Hematopoietic multipotent progenitor cell treated with erythropoietin and hydrocortisone succinate and interleukin-3 and kit ligand, for 15 days (in vitro differentiated cells): ENCODE measurements around the gene ADAM23.

Source experiments
- DNase-seq: peaks from one replicate; pipeline ENCODE4 v3.0.0-alpha.2; 2015; ENCODE audit warnings: low spot score

Gene ADAM23

DNA sequence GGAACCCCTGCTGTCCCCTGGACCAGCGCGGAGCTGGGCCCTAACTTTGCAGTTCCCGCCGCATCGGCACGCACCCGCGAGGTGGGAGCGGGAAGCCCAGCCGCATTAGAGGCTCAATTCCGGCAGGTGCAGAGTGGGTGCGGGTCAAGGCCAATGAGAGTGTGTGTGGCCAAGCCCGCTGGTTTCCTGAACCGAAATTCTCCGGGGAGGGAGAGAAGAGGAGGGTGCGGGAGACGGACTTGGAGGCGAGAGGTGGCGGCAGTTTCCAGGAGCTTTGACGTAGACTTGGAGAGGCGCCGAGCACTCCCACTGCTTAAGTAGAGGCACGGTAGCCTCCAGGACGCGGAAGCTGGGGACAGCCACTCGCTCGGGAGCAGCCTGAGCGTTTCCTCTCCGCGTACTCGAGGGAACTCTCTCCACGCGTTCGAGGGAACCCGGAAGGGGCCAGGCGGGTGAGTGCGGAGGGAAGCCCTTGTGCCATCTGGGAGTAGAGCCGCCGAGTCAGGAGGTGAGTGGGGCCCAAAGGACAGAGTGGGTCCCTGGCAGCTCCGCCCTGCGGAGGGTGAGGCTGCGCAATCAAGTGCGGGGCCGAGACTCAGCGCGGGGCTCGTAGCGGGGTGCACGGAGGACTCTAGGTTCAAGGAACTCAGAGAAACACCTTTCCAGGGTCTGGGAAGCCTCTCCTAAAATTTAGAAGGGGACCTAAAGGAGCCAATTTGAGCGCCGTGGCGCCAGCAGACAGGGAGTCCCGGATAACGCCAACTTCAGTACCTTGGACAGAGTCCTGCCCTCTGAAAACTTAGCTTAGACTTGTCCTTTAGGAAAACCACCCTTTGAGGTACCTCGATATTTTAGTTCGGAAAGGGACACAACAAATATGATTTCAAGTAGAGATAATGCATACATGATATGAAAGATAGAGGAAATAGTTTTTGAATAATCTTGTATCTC, 199.0 kb downstream of the ADAM23 start, which contains the start of gene FAM237A:
Gene FAM237A (plus strand): TSS at position 413 of the 951 bp plus-strand sequence. CDS start 1,750 bp downstream, outside the sequence.
- DNase-seq: peak; percentile 3

DNA sequence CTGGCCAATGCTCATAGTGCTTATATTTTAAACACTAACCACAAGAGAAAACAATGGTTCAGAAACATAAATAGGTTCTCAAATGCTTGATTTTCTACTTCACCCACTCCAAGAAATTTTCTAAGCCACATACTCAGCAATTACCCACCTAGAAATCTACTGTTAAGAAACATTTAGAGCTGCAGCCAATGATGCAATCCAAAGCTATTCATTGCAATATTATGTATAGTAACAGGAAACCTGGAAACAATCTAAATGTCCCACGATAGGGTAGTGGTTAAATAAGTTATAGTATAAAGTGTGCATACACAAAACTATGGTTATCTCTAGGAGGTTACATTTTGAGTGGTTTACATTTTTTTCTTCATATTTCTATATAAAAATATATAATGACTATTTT, 204.7 kb downstream of the ADAM23 start:
- no peak for DNase-seq

DNA sequence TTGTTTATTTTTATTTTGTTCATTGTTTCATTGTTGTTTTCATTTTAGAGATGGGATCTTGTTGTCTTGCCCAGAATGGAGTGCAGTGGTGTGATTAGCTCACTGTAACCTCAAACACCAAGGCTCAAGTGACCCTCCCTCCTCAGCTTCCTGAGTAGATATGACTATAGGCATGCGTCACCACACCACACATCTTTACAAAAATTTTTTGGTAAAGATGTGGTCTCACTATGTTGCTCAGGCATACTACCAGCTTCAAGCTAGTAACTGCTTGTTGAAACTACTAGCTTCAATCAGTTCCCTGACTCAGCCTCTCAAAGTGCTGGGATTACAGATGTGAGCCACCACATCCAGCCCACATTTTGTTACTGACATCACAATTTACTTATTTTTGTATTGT, 213.8 kb downstream of the ADAM23 start:
- DNase-seq: no peak

GRCh38 chr2:206665251-206665650, 221.9 kb downstream of the ADAM23 start:
- DNase-seq: no peak
